Coronary artery (tissue), 2 donors: ENCODE measurements around the gene PRSS56.

Experiments used
- DNase-seq: peaks from one replicate; pipeline ENCODE4 v3.0.0-alpha.2; 2017; ENCODE audit warnings: low spot score
- H3K27ac ChIP-seq, 2 donors: fragments of 200-600 bp; sonication (generic); one replicate each; pipeline ENCODE4 v1.5.1; 2016 to 2019
- H3K4me3 ChIP-seq: fragments of 200-600 bp; sonication (generic); 2 replicates; pipeline ENCODE4 v1.5.1; 2016; ENCODE audit warnings: mild to moderate bottlenecking, moderate library complexity
- CTCF ChIP-seq: fragments of 200-600 bp; sonication (generic); IDR thresholded peaks from one replicate; pipeline ENCODE4 v1.5.1; 2019; ENCODE audit warnings: antibody characterized with exemption

Gene PRSS56

GRCh38 chr2:232479341-232480200, 40.6 kb upstream of the PRSS56 start:
- Histone ChIP-seq H3K4me3 (no peak overlapping the region), H3K27ac (no peak overlapping the region)
- TF ChIP-seq CTCF = no peak
- no peak for DNase-seq

GRCh38 chr2:232480201-232481190, 39.7 kb upstream of the PRSS56 start:
- TF ChIP-seq CTCF = no peak
- no peak overlapping the region for H3K4me3 ChIP-seq
- no peak overlapping the region for H3K27ac ChIP-seq
- DNase-seq = no peak

GRCh38 chr2:232481322-232482140, 38.7 kb upstream of the PRSS56 start:
- H3K4me3 ChIP-seq = no peak overlapping the region
- TF ChIP-seq CTCF = no peak
- DNase-seq = no peak
- H3K27ac ChIP-seq = no peak overlapping the region

- TF ChIP-seq CTCF = no peak
- Histone ChIP-seq H3K27ac (no peak overlapping the region), H3K4me3 (no peak overlapping the region)
- DNase-seq = no peak
Observed at GRCh38 chr2:232482301-232483238, 37.6 kb upstream of the PRSS56 start.

GRCh38 chr2:232483311-232483922, 36.8 kb upstream of the PRSS56 start:
- DNase-seq = no peak
- no peak for TF ChIP-seq CTCF
- Histone ChIP-seq H3K27ac (no peak overlapping the region), H3K4me3 (no peak overlapping the region)
